ENCODE results near the gene GHRH. TPM values are rescaled to one million over a fixed set of nuclear protein-coding genes. Genes with fewer than 3 reads are reported as not detected.

Gene GHRH
- total RNA-seq, 4 donors from 2014 or later, result not detected

- 81% methylated on average over 12 of the region's 12 CpGs for WGBS
- Histone ChIP-seq H3K4me3 (no peak overlapping the region), H3K9me3 (no peaks in the 10 kb centered on the region), H3K4me1 (peaks cover 9 to 24% (median 21%) of the 10 kb centered on the region in 4 donors), H3K36me3 (no peaks in the 10 kb centered on the region), H3K27ac (replicated peaks in 1 of 4) (no peak overlapping the region), H3K27me3 (no peaks in the 10 kb centered on the region)
- intact Hi-C loops (cut with DNase I), result loop anchor here (10.0 kb wide), 1 partner anchor 84 kb away; no protein-coding TSS in a partner anchor
- no peak for TF ChIP-seq EP300 (IDR thresholded peaks at IDR 0.05)
- no peak for TF ChIP-seq POLR2A (IDR thresholded peaks at IDR 0.05; ENCODE audit: low read depth)
- no peak for TF ChIP-seq POLR2AphosphoS5 (IDR thresholded peaks at IDR 0.05)
- no peak for TF ChIP-seq CTCF (IDR thresholded peaks at IDR 0.05)
- DNase-seq (ENCODE audit: extremely low spot score), result no peak
These were observed 17.5 kb upstream of the GHRH start for GRCh38 chr20:37278966-37279590.

- DNase-seq (ENCODE audit: extremely low spot score), result no peak
- intact Hi-C loops (cut with DNase I), result loop anchor here (10.0 kb wide), 1 partner anchor 82 kb away; no protein-coding TSS in a partner anchor
- Histone ChIP-seq H3K4me1 (peaks cover 9 to 16% (median 13%) of the 10 kb centered on the region in 4 donors), H3K4me3 (peak overlapping the region in 1 of 4 donors; percentile 0), H3K9me3 (no peaks in the 10 kb centered on the region), H3K36me3 (no peaks in the 10 kb centered on the region), H3K27me3 (no peaks in the 10 kb centered on the region), H3K27ac (replicated peaks in 1 of 4) (peak overlapping the region in 2 of 4 donors; percentile 21 to 42)
- 71% methylated on average over 2 of the region's 2 CpGs for whole genome bisulfite sequencing
- TF ChIP-seq EP300 (IDR thresholded peaks at IDR 0.05) (no peak), CTCF (IDR thresholded peaks at IDR 0.05) (no peak), POLR2A (IDR thresholded peaks at IDR 0.05; ENCODE audit: low read depth) (no peak), POLR2AphosphoS5 (IDR thresholded peaks at IDR 0.05) (no peak)
These were observed 15.6 kb upstream of the GHRH start for GRCh38 chr20:37277253-37277593.

- DNase-seq (ENCODE audit: extremely low spot score), result no peak
- TF ChIP-seq CTCF (IDR thresholded peaks at IDR 0.05) (peak; percentile 10 to 37 (median 31)), EP300 (IDR thresholded peaks at IDR 0.05) (no peak), POLR2A (IDR thresholded peaks at IDR 0.05; ENCODE audit: low read depth) (no peak), POLR2AphosphoS5 (IDR thresholded peaks at IDR 0.05) (peak in 1 of 2 donors; percentile 45)
- Histone ChIP-seq H3K4me1 (peaks cover 9 to 16% (median 12%) of the 10 kb centered on the region in 4 donors), H3K27me3 (no peaks in the 10 kb centered on the region), H3K36me3 (no peaks in the 10 kb centered on the region), H3K9me3 (no peaks in the 10 kb centered on the region), H3K4me3 (peak overlapping the region in 1 of 4 donors; percentile 0), H3K27ac (replicated peaks in 1 of 4) (peak overlapping the region in 3 of 4 donors; percentile 21 to 55 (median 42))
- WGBS, result 25% methylated on average over 15 of the region's 15 CpGs
- intact Hi-C loops (cut with DNase I), result loop anchor here (10.0 kb wide), 1 partner anchor 82 kb away; no protein-coding TSS in a partner anchor
These were observed 15.1 kb upstream of the GHRH start for GRCh38 chr20:37276494-37277252.

GRCh38 chr20:37274851-37275524 is 13.4 kb upstream of the GHRH start:
- H3K9me3 ChIP-seq, result no peaks in the 10 kb centered on the region
- no peaks in the 10 kb centered on the region for H3K27me3 ChIP-seq
- no peak for DNase-seq (ENCODE audit: extremely low spot score)
- intact Hi-C loops (cut with DNase I), result loop anchor here (10.0 kb wide), 1 partner anchor 80 kb away; no protein-coding TSS in a partner anchor
- WGBS, result 66% methylated on average over 5 of the region's 5 CpGs
- H3K36me3 ChIP-seq, result no peaks in the 10 kb centered on the region
- H3K27ac ChIP-seq (replicated peaks in 1 of 4), result no peak overlapping the region
- no peak overlapping the region for H3K4me3 ChIP-seq
- peaks cover 9 to 19% (median 13%) of the 10 kb centered on the region in 4 donors for H3K4me1 ChIP-seq
- TF ChIP-seq POLR2AphosphoS5 (IDR thresholded peaks at IDR 0.05) (no peak), CTCF (IDR thresholded peaks at IDR 0.05) (no peak), POLR2A (IDR thresholded peaks at IDR 0.05; ENCODE audit: low read depth) (no peak), EP300 (IDR thresholded peaks at IDR 0.05) (no peak)

All from esophagus muscularis mucosa (tissue), 4 donors.